ENCODE measurements around the gene RFTN1. TPM values are rescaled to one million over a fixed set of nuclear protein-coding genes. Genes with fewer than 3 reads are reported as not detected.

Gene RFTN1
- total and polyA plus RNA-seq, 3 donors from 2014 or later = 20.8 to 25.7 (median 22.2) TPM

DNA sequence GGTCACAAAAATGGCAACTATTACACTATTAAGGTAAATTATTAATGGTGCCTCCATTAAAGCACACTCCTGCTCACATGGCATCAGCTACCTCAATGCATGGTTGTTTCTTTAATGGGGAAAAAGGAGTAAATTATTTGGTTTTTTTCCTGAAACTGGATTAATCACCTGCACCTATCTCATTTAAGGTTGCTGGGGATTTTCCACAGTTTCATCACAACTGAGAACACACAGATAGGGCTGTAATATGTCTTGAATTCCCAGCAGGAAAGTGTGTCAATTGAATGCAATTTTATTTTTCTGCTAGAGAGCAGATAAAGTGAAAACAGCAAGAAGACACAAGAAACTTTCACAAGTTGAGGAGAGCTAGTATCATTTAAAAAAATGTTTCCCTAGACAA is 36.4 kb downstream of the RFTN1 start:
- intact Hi-C loops (cut with DNase I; ENCODE audit: low total_unique reads) = no loop called here
- no peaks in the 10 kb centered on the region for H3K9me3 ChIP-seq
- no peaks in the 10 kb centered on the region for H3K36me3 ChIP-seq (ENCODE audit: low read depth, missing control alignments)
- DNase-seq = no peak
- no peak overlapping the region for H3K4me3 ChIP-seq
- H3K27me3 ChIP-seq = no peaks in the 10 kb centered on the region
- no peaks in the 10 kb centered on the region for H3K4me1 ChIP-seq
- no peak overlapping the region for H3K27ac ChIP-seq
- TF ChIP-seq POLR2A (IDR thresholded peaks at IDR 0.05) = no peak
- no peak for TF ChIP-seq CTCF (IDR thresholded peaks at IDR 0.05)

- Histone ChIP-seq H3K4me3 (no peak overlapping the region), H3K27me3 (no peaks in the 10 kb centered on the region), H3K4me1 (no peaks in the 10 kb centered on the region), H3K36me3 (ENCODE audit: low read depth, missing control alignments) (no peaks in the 10 kb centered on the region), H3K27ac (no peak overlapping the region), H3K9me3 (no peaks in the 10 kb centered on the region)
- 68 to 71% methylated on average over 5 of the region's 5 CpGs for WGBS, 2 donors
- TF ChIP-seq CTCF (IDR thresholded peaks at IDR 0.05) (no peak), POLR2A (IDR thresholded peaks at IDR 0.05) (no peak)
- intact Hi-C loops (cut with DNase I; ENCODE audit: low total_unique reads) = no loop called here
- no peak for DNase-seq
Observed at GRCh38 chr3:16476636-16477035, 36.9 kb downstream of the RFTN1 start.

GRCh38 chr3:16475766-16476165 is 37.7 kb downstream of the RFTN1 start:
- 95 to 98% methylated on average over 3 of the region's 3 CpGs for WGBS, 2 donors
- no peaks in the 10 kb centered on the region for H3K27me3 ChIP-seq
- no peaks in the 10 kb centered on the region for H3K4me1 ChIP-seq
- no peak overlapping the region for H3K4me3 ChIP-seq
- no peaks in the 10 kb centered on the region for H3K36me3 ChIP-seq (ENCODE audit: low read depth, missing control alignments)
- intact Hi-C loops (cut with DNase I; ENCODE audit: low total_unique reads) = no loop called here
- no peak for DNase-seq
- no peaks in the 10 kb centered on the region for H3K9me3 ChIP-seq
- TF ChIP-seq CTCF (IDR thresholded peaks at IDR 0.05) (no peak), POLR2A (IDR thresholded peaks at IDR 0.05) (no peak)
- no peak overlapping the region for H3K27ac ChIP-seq

- DNase-seq = no peak
- 76 to 81% methylated on average over 7 of the region's 7 CpGs for WGBS, 2 donors
- H3K27ac ChIP-seq = no peak overlapping the region
Observed at GRCh38 chr3:16474920-16475319, 38.6 kb downstream of the RFTN1 start.

More at GRCh38 chr3:16474920-16475319, 38.6 kb downstream of the RFTN1 start:
- intact Hi-C loops (cut with DNase I; ENCODE audit: low total_unique reads) = no loop called here
- Histone ChIP-seq H3K36me3 (ENCODE audit: low read depth, missing control alignments) (no peaks in the 10 kb centered on the region), H3K9me3 (no peaks in the 10 kb centered on the region), H3K27me3 (no peaks in the 10 kb centered on the region), H3K4me3 (no peak overlapping the region), H3K4me1 (no peaks in the 10 kb centered on the region)
- TF ChIP-seq CTCF (IDR thresholded peaks at IDR 0.05) = no peak
- TF ChIP-seq POLR2A (IDR thresholded peaks at IDR 0.05) = no peak

All from testis (tissue), 3 donors.